ENCODE data around the gene TUBA3E. TPM values are rescaled to one million over a fixed set of nuclear protein-coding genes. Genes with fewer than 3 reads are reported as not detected.

TUBA3E gene
- polyA plus RNA-seq (not detected in 3 replicates), polyA minus RNA-seq (not detected in 3 replicates)
- not detected for polyA plus RNA-seq (2011; ENCODE audit: low read depth)
- polyA plus RNA-seq (2011; cell fraction: cytosol; rRNA removed) = not detected in 2 replicates
- not detected in 2 replicates for polyA plus RNA-seq (2011; cell fraction: nucleus; rRNA removed)
- not detected in 2 replicates for polyA plus RNA-seq (2012; ENCODE audit: low replicate concordance)
- not detected for polyA minus RNA-seq (2011; cell fraction: cytosol; rRNA and poly(A)+ RNA removed)
- not detected in 2 replicates for polyA minus RNA-seq (2011; cell fraction: nucleus; rRNA and poly(A)+ RNA removed)

DNA sequence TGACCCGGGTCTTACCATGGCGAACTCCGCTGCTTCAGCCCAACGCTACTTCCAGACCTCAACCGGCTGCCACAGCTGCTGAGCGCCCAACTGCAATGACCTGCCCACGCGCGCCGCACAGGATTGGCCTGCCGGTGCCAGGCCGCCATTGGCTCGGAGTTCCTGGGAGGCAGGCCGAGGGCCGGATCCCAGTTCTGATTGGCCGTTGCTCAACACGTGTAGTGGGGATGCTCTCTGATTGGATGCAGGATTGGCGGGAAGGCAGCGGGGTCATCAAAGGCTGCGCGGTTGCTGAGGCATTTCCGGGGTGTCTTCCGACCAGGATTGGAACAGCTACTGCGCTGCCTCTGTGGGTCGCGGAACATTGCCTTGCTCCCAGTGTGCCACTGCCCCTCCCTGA lies at the start of gene TUBA3E:
Gene TUBA3E (minus strand): TSS at position 97 of the 400 bp plus-strand sequence. CDS start 79 bp downstream, at position 18.
- no peak within 1 kb of the TSS for H3K27ac ChIP-seq (ENCODE audit: control insufficient read depth, insufficient read depth, low read length)
- H3K9me1 ChIP-seq (ENCODE audit: control insufficient read depth, extremely low read depth, insufficient read depth, low read length) = no peaks in the 10 kb centered on the region
- no peak for TF ChIP-seq EZH2 (IDR thresholded peaks at IDR 0.05; ENCODE audit: low read length)
- TF ChIP-seq, protein P1, sequence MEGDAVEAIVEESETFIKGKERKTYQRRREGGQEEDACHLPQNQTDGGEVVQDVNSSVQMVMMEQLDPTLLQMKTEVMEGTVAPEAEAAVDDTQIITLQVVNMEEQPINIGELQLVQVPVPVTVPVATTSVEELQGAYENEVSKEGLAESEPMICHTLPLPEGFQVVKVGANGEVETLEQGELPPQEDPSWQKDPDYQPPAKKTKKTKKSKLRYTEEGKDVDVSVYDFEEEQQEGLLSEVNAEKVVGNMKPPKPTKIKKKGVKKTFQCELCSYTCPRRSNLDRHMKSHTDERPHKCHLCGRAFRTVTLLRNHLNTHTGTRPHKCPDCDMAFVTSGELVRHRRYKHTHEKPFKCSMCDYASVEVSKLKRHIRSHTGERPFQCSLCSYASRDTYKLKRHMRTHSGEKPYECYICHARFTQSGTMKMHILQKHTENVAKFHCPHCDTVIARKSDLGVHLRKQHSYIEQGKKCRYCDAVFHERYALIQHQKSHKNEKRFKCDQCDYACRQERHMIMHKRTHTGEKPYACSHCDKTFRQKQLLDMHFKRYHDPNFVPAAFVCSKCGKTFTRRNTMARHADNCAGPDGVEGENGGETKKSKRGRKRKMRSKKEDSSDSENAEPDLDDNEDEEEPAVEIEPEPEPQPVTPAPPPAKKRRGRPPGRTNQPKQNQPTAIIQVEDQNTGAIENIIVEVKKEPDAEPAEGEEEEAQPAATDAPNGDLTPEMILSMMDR (optimal IDR thresholded peaks at IDR 0.05 in 1 of 3, IDR thresholded peaks at IDR 0.05 in 1 of 3, conservative IDR thresholded peaks at IDR 0.05 in 1 of 3; ENCODE audit: extremely low read depth in 1 of 3, insufficient read depth in 2 of 3, low read length in 3 of 3) = no peak
- DNase-seq (ENCODE audit: low read depth, low spot score) = no peak
- no peaks in the 10 kb centered on the region for H3K27me3 ChIP-seq (ENCODE audit: control insufficient read depth, extremely low read depth, insufficient read depth, low read length)
- H3K4me2 ChIP-seq (ENCODE audit: control insufficient read depth, extremely low read depth, insufficient read depth, low read depth, low read length) = no peak within 1 kb of the TSS
- no peaks in the 10 kb centered on the region for H4K20me1 ChIP-seq (ENCODE audit: control insufficient read depth, extremely low read depth, insufficient read depth, low read length)
- no peaks in the 10 kb centered on the region for H3K4me1 ChIP-seq (ENCODE audit: control insufficient read depth, extremely low read depth, insufficient read depth, low read length)
- H3K9ac ChIP-seq (ENCODE audit: control insufficient read depth, extremely low read depth, insufficient read depth, low read length) = no peak within 1 kb of the TSS
- no peaks in the 10 kb centered on the region for H3K36me3 ChIP-seq (ENCODE audit: control insufficient read depth in 2 of 2, extremely low read depth in 1 of 2, insufficient read depth in 2 of 2, low read length in 2 of 2)
- dilution Hi-C loops (cut with MboI; ENCODE audit: extremely low pct_ligation_motif_present, low sequenced_read_pairs) = no loop called here
- H2AFZ ChIP-seq (ENCODE audit: control insufficient read depth, low read length) = no peak within 1 kb of the TSS
- no peak within 1 kb of the TSS for H3K4me3 ChIP-seq (ENCODE audit: control insufficient read depth in 2 of 3, extremely low read depth in 1 of 3, insufficient read depth in 2 of 3, low read depth in 1 of 3, low read length in 3 of 3)
- FAIRE-seq = no peak
- H3K9me3 ChIP-seq (ENCODE audit: control insufficient read depth, low read depth, low read length) = no peaks in the 10 kb centered on the region
- no peaks in the 10 kb centered on the region for H3K79me2 ChIP-seq (ENCODE audit: control insufficient read depth, insufficient read depth, low read length)

DNA sequence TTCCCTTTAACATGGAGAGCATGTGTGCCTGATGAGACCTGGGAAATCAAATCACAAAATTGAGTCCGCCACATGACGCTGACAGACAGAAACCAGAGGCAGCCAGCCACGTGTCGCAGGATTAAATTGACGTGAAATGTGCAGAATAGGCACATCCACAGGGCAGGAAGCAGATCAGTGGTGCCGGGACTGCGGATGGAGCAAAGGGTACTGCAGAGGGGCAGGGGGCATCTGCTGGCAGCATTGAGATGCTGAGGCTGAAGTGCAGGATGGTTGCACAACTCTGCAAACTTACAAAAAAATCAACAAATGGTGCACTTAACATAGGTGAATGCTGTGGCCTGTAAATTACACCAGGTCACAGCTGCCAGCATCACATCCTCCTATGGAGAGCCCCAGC lies 48.2 kb upstream of the TUBA3E start:
- H3K9me1 ChIP-seq (ENCODE audit: control insufficient read depth, extremely low read depth, insufficient read depth, low read length) = no peaks in the 10 kb centered on the region
- no peak overlapping the region for H2AFZ ChIP-seq (ENCODE audit: control insufficient read depth, low read length)
- DNase-seq (ENCODE audit: low read depth, low spot score) = no peak
- no peak for TF ChIP-seq EZH2 (IDR thresholded peaks at IDR 0.05; ENCODE audit: low read length)
- TF ChIP-seq, protein P1 (optimal IDR thresholded peaks at IDR 0.05 in 1 of 3, IDR thresholded peaks at IDR 0.05 in 1 of 3, conservative IDR thresholded peaks at IDR 0.05 in 1 of 3; ENCODE audit: extremely low read depth in 1 of 3, insufficient read depth in 2 of 3, low read length in 3 of 3) = no peak
- H3K4me1 ChIP-seq (ENCODE audit: control insufficient read depth, extremely low read depth, insufficient read depth, low read length) = no peaks in the 10 kb centered on the region
- dilution Hi-C loops (cut with MboI; ENCODE audit: extremely low pct_ligation_motif_present, low sequenced_read_pairs) = no loop called here
- FAIRE-seq = no peak
- no peaks in the 10 kb centered on the region for H3K79me2 ChIP-seq (ENCODE audit: control insufficient read depth, insufficient read depth, low read length)
- H3K36me3 ChIP-seq (ENCODE audit: control insufficient read depth in 2 of 2, extremely low read depth in 1 of 2, insufficient read depth in 2 of 2, low read length in 2 of 2) = no peaks in the 10 kb centered on the region
- no peaks in the 10 kb centered on the region for H3K9me3 ChIP-seq (ENCODE audit: control insufficient read depth, low read depth, low read length)
- no peak overlapping the region for H3K9ac ChIP-seq (ENCODE audit: control insufficient read depth, extremely low read depth, insufficient read depth, low read length)
- H3K4me3 ChIP-seq (ENCODE audit: control insufficient read depth in 2 of 3, extremely low read depth in 1 of 3, insufficient read depth in 2 of 3, low read depth in 1 of 3, low read length in 3 of 3) = no peak overlapping the region
- no peak overlapping the region for H3K27ac ChIP-seq (ENCODE audit: control insufficient read depth, insufficient read depth, low read length)
- H4K20me1 ChIP-seq (ENCODE audit: control insufficient read depth, extremely low read depth, insufficient read depth, low read length) = no peaks in the 10 kb centered on the region
- peaks cover under 1% of the 10 kb centered on the region for H3K27me3 ChIP-seq (ENCODE audit: control insufficient read depth, extremely low read depth, insufficient read depth, low read length)
- H3K4me2 ChIP-seq (ENCODE audit: control insufficient read depth, extremely low read depth, insufficient read depth, low read depth, low read length) = no peak overlapping the region

Data from keratinocyte (primary cell).